Right cardiac atrium (tissue), 5 donors: Measurements from ENCODE around the gene HKDC1. TPM values are rescaled to one million over a fixed set of nuclear protein-coding genes. Genes with fewer than 3 reads are reported as not detected.

Source experiments
- ATAC-seq, 2 donors: fragments of 200-7000 bp; cut with Tn5 transposase; one replicate each; pipeline versions ENCODE4 v1.8.0 to v1.9.1; 2020; ENCODE audit warnings: moderate library complexity in 2 of 2, mild to moderate bottlenecking in 1 of 2
- DNase-seq, 3 donors: peaks; one replicate each; pipeline ENCODE4 v3.0.0-alpha.2; 2020
- H3K27ac ChIP-seq: one replicate; pipeline ENCODE4 v1.5.1; 2013; ENCODE audit warnings: mild to moderate bottlenecking, low read length, control low read depth, moderate library complexity
- H3K27me3 ChIP-seq: one replicate; pipeline ENCODE4 v1.6.1; 2013; ENCODE audit not compliant: control insufficient read depth, insufficient read depth
- H3K4me1 ChIP-seq: one replicate; pipeline ENCODE4 v1.6.1; 2013; ENCODE audit warnings: low read length; ENCODE audit not compliant: control insufficient read depth, insufficient read depth
- H3K4me3 ChIP-seq: one replicate; pipeline ENCODE4 v1.5.1; 2013; ENCODE audit warnings: low read length, control low read depth
- H3K9me3 ChIP-seq: one replicate; pipeline ENCODE4 v1.6.1; 2013; ENCODE audit warnings: low read length; ENCODE audit not compliant: control insufficient read depth
- WGBS: extraction: QIAGEN DNeasy Blood & Tissue Kit; methylation state at CpG from one replicate; pipeline ENCODE4 v1.1.7; 2013; 5-methylcytosine and 5-hydroxymethylcytosine counted together
- intact Hi-C, 4 donors: fragments of 100-400 bp; cut with DNase I; formaldehyde crosslinking; loops; one replicate each; pipeline versions ENCODE4 v1.11.0 to v1.14.0; 2022 to 2023
- polyA plus RNA-seq: library from polyadenylated mRNA; stranded (reverse); fragments of 200-250 nt; gene quantifications from one replicate; pipeline ENCODE4 v1.2.3, GENCODE V29; 2013
- total RNA-seq, 4 donors: library from RNA; stranded (reverse); fragmentation: NEBNext Ultra II Directional; extraction: Animal tissue kit (Norgen Biotek cat#: 25700); gene quantifications; one replicate each; pipeline ENCODE4 v1.2.1, GENCODE V29; 2021
- donor health status: healthy with polysubstance abuse.
- donor health status: DM: no; HTN: yes; CAD: no.
- donor health status: DM: no; HTN: no; CAD: no.
- donor health status: DM: no; HTN: yes; CAD: no; lungs with severe emphysema.
- donor health status: DM: yes; HTN: yes; CAD: no.

HKDC1 gene
- total and polyA plus RNA-seq, 5 donors = 0.05 to 0.42 (median 0.15) TPM; not detected in 2

- Histone ChIP-seq H3K4me1 (no peaks in the 10 kb centered on the region), H3K27ac (no peak overlapping the region), H3K9me3 (no peaks in the 10 kb centered on the region), H3K27me3 (no peaks in the 10 kb centered on the region), H3K4me3 (no peak overlapping the region)
- no peak for DNase-seq
- no peak for ATAC-seq
- intact Hi-C loops = no loop called here
- 72% methylated on average over 4 of the region's 4 CpGs for WGBS
Observed at GRCh38 chr10:69217119-69217754, 2.9 kb upstream of the HKDC1 start.

GRCh38 chr10:69218831-69219230, 1.3 kb upstream of the HKDC1 start:
- DNase-seq = no peak
- no peak overlapping the region for H3K4me3 ChIP-seq
- no peaks in the 10 kb centered on the region for H3K4me1 ChIP-seq
- WGBS = 90% methylated on average over 6 of the region's 6 CpGs
- H3K27ac ChIP-seq = no peak overlapping the region
- H3K27me3 ChIP-seq = no peaks in the 10 kb centered on the region
- ATAC-seq = no peak
- no peaks in the 10 kb centered on the region for H3K9me3 ChIP-seq
- intact Hi-C loops = no loop called here

- ATAC-seq = no peak
Observed at GRCh38 chr10:69220507-69220906, 375 bp downstream of the HKDC1 start.

DNA sequence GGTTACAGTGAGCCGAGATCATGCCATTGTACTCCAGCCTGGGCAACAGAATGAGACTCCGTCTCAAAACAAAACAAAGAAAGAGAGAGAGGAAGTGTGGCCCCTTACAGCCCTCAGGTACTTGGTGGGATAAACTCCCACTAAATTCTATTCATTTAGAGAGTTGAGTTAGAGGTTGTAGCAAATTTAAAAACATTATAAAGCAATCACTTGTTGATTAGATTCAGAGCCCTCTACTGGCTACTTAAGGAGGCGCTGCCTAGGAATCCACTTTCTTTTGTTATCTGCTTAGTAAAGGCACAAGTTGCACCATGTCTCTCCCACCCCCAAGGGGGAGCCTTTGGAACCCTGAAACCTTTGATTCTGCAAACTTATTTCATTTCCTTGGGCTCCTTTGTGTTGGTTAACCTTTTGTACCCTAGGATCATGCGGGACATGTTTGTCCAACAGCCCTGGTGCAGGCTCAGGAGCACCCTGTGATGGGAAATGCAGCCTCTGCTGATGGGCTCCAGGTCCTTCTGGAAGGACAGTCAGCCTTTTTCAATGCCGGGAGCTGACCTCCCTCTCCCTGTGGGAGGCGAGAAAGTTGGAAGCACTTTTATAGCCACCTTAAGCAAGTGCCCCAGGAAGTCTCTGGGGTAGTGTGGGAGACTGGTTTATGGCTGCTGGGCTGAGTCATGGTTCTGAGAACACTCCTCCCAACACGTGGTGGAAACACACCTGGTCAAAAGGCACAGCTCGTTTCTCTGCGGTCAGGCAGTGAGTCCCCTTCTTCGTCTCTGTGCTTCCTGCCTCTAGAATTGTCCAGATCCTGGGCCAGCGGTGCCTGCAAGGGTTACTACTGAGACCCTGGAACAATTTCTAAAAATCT, 2.3 kb downstream of the HKDC1 start:
- Histone ChIP-seq H3K4me3 (no peak overlapping the region), H3K27me3 (no peaks in the 10 kb centered on the region), H3K27ac (no peak overlapping the region), H3K4me1 (no peaks in the 10 kb centered on the region), H3K9me3 (no peaks in the 10 kb centered on the region)
- DNase-seq = no peak
- WGBS = 45% methylated on average over 11 of the region's 11 CpGs
- intact Hi-C loops = no loop called here
- peak; percentile 55 to 65 for ATAC-seq

More at GRCh38 chr10:69220507-69220906, 375 bp downstream of the HKDC1 start:
- intact Hi-C loops = no loop called here
- Histone ChIP-seq H3K4me3 (no peak overlapping the region), H3K27ac (no peak overlapping the region), H3K9me3 (no peaks in the 10 kb centered on the region), H3K4me1 (no peaks in the 10 kb centered on the region), H3K27me3 (no peaks in the 10 kb centered on the region)
- WGBS = 83% methylated on average over 9 of the region's 9 CpGs
- DNase-seq = no peak

GRCh38 chr10:69223028-69223342, 2.9 kb downstream of the HKDC1 start:
- no peaks in the 10 kb centered on the region for H3K27me3 ChIP-seq
- H3K9me3 ChIP-seq = no peaks in the 10 kb centered on the region
- H3K4me3 ChIP-seq = no peak overlapping the region
- no peaks in the 10 kb centered on the region for H3K4me1 ChIP-seq
- intact Hi-C loops = no loop called here
- WGBS = 13% methylated on average over 1 of the region's 1 CpG
- DNase-seq (no peak), ATAC-seq (no peak)
- no peak overlapping the region for H3K27ac ChIP-seq

GRCh38 chr10:69224862-69225657, 4.9 kb downstream of the HKDC1 start:
- H3K9me3 ChIP-seq = no peaks in the 10 kb centered on the region
- no peaks in the 10 kb centered on the region for H3K4me1 ChIP-seq
- WGBS = 60% methylated on average over 10 of the region's 10 CpGs
- H3K4me3 ChIP-seq = no peak overlapping the region
- ATAC-seq = no peak
- no peak overlapping the region for H3K27ac ChIP-seq
- H3K27me3 ChIP-seq = no peaks in the 10 kb centered on the region
- intact Hi-C loops = no loop called here
- DNase-seq = no peak

GRCh38 chr10:69225681-69226080, 5.5 kb downstream of the HKDC1 start:
- no peak for DNase-seq
- Histone ChIP-seq H3K9me3 (no peaks in the 10 kb centered on the region), H3K27ac (no peak overlapping the region), H3K27me3 (no peaks in the 10 kb centered on the region), H3K4me3 (no peak overlapping the region), H3K4me1 (no peaks in the 10 kb centered on the region)
- WGBS = 78% methylated on average over 10 of the region's 10 CpGs
- no peak for ATAC-seq
- intact Hi-C loops = no loop called here

DNA sequence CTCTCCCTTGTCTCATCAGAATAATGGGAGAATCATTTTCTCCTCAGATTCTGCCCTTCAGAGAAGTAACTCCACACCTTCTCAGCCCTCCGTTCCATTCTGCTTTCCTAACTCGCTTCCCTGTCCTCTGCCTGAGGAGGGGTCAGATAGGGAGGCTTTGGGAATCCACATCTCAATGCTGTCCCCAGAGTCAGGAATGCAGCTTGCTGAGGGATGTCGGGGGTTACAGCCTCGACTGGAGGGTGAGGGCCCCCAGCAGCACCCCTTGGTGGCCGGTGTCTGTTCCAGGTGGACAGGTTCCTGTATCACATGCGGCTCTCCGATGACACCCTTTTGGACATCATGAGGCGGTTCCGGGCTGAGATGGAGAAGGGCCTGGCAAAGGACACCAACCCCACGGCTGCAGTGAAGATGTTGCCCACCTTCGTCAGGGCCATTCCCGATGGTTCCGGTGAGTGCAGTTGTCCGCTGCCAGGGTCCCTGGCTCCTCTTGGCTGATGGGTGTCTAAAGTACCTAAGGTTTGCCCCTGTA, 6.9 kb downstream of the HKDC1 start:
- Histone ChIP-seq H3K27me3 (no peaks in the 10 kb centered on the region), H3K9me3 (no peaks in the 10 kb centered on the region), H3K4me3 (no peak overlapping the region), H3K27ac (no peak overlapping the region), H3K4me1 (no peaks in the 10 kb centered on the region)
- intact Hi-C loops = no loop called here
- DNase-seq (no peak), ATAC-seq (no peak)
- 80% methylated on average over 14 of the region's 14 CpGs for WGBS

DNA sequence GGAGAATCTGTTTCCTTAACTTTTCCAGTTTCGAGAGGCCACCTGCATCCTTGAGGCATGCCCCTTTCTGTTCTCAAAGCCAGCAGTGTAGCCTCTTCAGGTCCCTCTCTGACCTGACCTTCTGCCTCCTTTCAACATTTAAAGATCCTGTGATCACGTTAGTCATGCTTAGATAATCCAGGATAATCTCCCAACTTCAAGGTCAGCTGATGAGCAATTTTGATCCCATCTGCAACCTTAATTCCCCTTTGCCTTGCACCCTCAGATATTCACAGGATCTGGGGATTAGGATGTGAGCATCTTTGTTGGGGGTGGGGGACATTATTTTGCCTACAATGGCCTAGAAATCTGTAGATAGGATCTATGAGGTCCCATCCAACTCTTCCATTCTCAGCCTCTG, 8.0 kb downstream of the HKDC1 start:
- WGBS = 83% methylated on average over 2 of the region's 2 CpGs
- no peak for ATAC-seq

GRCh38 chr10:69229616-69229916, 9.4 kb downstream of the HKDC1 start:
- DNase-seq (no peak), ATAC-seq (no peak)
- H3K27me3 ChIP-seq = no peaks in the 10 kb centered on the region
- H3K4me1 ChIP-seq = no peaks in the 10 kb centered on the region
- H3K27ac ChIP-seq = no peak overlapping the region
- WGBS = 75% methylated on average over 8 of the region's 8 CpGs
- H3K4me3 ChIP-seq = no peak overlapping the region
- no peaks in the 10 kb centered on the region for H3K9me3 ChIP-seq
- intact Hi-C loops = no loop called here

More for the DNA sequence above, 8.0 kb downstream of the HKDC1 start:
- no peaks in the 10 kb centered on the region for H3K27me3 ChIP-seq
- no peaks in the 10 kb centered on the region for H3K4me1 ChIP-seq
- no peak overlapping the region for H3K4me3 ChIP-seq
- no peaks in the 10 kb centered on the region for H3K9me3 ChIP-seq
- no peak overlapping the region for H3K27ac ChIP-seq
- DNase-seq = no peak
- intact Hi-C loops = no loop called here

DNA sequence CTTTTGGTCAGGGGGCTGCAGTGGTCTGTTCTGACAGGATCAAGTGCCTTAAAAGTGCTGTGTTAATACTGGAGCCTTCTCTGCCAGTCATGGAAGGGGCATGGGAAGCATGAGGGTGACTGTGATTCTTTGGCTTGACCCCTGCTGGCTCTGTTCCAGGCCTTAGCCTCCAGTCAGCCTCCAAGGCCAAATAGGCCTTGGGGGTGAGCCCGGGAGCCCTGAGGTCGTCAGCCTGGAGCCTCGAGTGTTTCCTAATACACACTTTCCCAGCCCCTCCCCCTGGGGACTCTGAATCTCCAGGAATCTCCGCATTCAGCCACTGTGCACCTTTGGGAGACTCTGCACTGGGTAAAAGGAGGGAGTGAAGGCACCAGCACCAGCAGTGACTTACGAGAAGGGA, 10.0 kb downstream of the HKDC1 start:
- no peak overlapping the region for H3K4me3 ChIP-seq
- H3K27me3 ChIP-seq = no peaks in the 10 kb centered on the region
- H3K27ac ChIP-seq = no peak overlapping the region
- no peaks in the 10 kb centered on the region for H3K9me3 ChIP-seq
- no peaks in the 10 kb centered on the region for H3K4me1 ChIP-seq
- 66% methylated on average over 5 of the region's 5 CpGs for WGBS
- ATAC-seq (no peak), DNase-seq (no peak)
- intact Hi-C loops = loop anchor here in 1 of 4 donors (10.0 kb wide), 1 partner anchor 275 kb away; no protein-coding TSS in a partner anchor
